MM.1S (cell line): ENCODE results near the gene MARK3.

Source experiments
- EZH2 ChIP-seq: fragments of 300-600 bp; sonication (generic); optimal IDR thresholded peaks from 2 replicates; pipeline ENCODE3; 2017; ENCODE audit warnings: low read depth, mild to moderate bottlenecking, antibody characterized with exemption, low read length, mixed read lengths
- EZH2phosphoT487 ChIP-seq: fragments of 300-600 bp; sonication (generic); IDR thresholded peaks from 2 replicates; pipeline ENCODE4 v1.6.1; 2018; ENCODE audit warnings: antibody characterized with exemption, low read length
- TF ChIP-seq, protein P1 (sequence below): fragments of 300-600 bp; sonication (generic); IDR thresholded peaks from 2 replicates; pipeline ENCODE4 v1.5.1; 2016; ENCODE audit warnings: antibody characterized with exemption, low read length, mixed read lengths

DNA sequence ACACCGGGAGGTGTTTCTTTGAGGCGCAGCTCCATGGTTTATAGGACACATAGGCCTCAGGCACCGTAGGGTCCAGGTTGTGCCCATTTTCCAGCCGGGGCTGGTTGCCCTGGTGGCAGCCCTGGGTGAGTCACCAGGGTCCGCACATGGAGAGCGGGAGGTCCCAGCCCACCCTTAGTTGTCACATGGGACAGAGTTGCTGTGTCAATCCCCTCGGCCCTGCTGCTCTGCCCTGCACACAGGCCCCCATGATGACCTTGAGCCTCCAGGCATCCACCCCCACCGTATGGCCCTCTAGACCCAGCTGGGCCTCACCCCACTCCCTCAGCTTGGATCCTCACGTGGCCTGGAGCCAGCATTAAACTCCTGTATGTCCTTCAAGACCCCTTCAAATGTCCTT, 151.5 kb downstream of the MARK3 start:
- TF ChIP-seq, protein P1, sequence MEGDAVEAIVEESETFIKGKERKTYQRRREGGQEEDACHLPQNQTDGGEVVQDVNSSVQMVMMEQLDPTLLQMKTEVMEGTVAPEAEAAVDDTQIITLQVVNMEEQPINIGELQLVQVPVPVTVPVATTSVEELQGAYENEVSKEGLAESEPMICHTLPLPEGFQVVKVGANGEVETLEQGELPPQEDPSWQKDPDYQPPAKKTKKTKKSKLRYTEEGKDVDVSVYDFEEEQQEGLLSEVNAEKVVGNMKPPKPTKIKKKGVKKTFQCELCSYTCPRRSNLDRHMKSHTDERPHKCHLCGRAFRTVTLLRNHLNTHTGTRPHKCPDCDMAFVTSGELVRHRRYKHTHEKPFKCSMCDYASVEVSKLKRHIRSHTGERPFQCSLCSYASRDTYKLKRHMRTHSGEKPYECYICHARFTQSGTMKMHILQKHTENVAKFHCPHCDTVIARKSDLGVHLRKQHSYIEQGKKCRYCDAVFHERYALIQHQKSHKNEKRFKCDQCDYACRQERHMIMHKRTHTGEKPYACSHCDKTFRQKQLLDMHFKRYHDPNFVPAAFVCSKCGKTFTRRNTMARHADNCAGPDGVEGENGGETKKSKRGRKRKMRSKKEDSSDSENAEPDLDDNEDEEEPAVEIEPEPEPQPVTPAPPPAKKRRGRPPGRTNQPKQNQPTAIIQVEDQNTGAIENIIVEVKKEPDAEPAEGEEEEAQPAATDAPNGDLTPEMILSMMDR, result no peak
- TF ChIP-seq EZH2phosphoT487, result no peak
- no peak for TF ChIP-seq EZH2
